Measurements from ENCODE around the gene DOCK3. TPM values are rescaled to one million over a fixed set of nuclear protein-coding genes. Genes with fewer than 3 reads are reported as not detected.

Gene DOCK3
- total and polyA plus RNA-seq, 2 of the 4 experiments (the other 2 are of a cell fraction) = under 0.01 to 0.12 TPM

DNA sequence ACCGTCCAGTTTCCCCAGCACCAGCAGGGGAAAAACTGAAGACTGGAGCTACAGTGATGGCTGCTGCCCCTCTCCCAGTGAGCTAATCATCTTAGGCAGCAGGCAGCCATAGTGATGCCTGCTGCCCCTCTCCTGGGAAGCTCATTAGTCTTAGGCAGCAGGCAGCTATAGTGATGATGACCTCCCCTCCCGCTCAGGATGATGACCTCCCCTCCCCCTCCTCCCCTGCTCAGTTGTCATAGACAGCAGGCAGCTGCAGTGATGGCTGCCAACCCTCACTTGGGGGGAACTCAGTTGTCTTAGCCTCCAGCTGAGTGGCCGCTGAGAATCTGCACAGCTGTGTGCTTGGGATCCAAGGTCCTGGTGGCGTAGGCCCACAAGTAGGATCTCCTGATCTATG is 629.5 kb downstream of the DOCK3 start:
- BruUV-seq (replicated peaks) = no TSS peak
- ATAC-seq (ENCODE audit: low read depth) (no peak), DNase-seq (no peak)
- H3K14ac ChIP-seq (replicated peaks; ENCODE audit: low read depth, low read length) = no peak overlapping the region
- no peak overlapping the region for H3K4me3 ChIP-seq (ENCODE audit: insufficient read depth, low read depth, low read length)
- no peak overlapping the region for H2BK20ac ChIP-seq (ENCODE audit: low read depth, low read length)
- no peak overlapping the region for H2BK5ac ChIP-seq (ENCODE audit: low read depth, low read length, poor library complexity, severe bottlenecking)
- CTCF ChIA-PET = no interaction called here
- H3K4me1 ChIP-seq (ENCODE audit: control insufficient read depth, insufficient read depth, low read length) = no peaks in the 10 kb centered on the region
- no peak overlapping the region for H2AK5ac ChIP-seq (ENCODE audit: low read depth, low read length)
- H3K56ac ChIP-seq (ENCODE audit: extremely low read depth, insufficient read depth, low read length) = no peak overlapping the region
- POLR2A ChIA-PET (ENCODE audit: unreplicated experiment) = no interaction called here
- intact Hi-C loops (cut with micrococcal nuclease) (no loop called here), in situ Hi-C loops (cut with MboI; ENCODE audit: low sequenced_read_pairs) (no loop called here), dilution Hi-C loops (cut with HindIII; ENCODE audit: low sequenced_read_pairs, unreplicated experiment) (no loop called here)
- H4K20me1 ChIP-seq (ENCODE audit: insufficient read depth, low read length) = no peaks in the 10 kb centered on the region
- H2BK15ac ChIP-seq (ENCODE audit: low read depth, low read length) = no peak overlapping the region
- WGBS, 2 experiments (ENCODE audit: extremely low coverage in 2 of 2, insufficient read length in 1 of 2) = no CpG with 5 or more reads among the region's 4 CpGs
- no peaks in the 10 kb centered on the region for H3K79me1 ChIP-seq (ENCODE audit: low read depth in 1 of 2, low read length in 2 of 2)
- H3K18ac ChIP-seq (ENCODE audit: low read depth, low read length) = no peak overlapping the region
- no peaks in the 10 kb centered on the region for H3K9me3 ChIP-seq (ENCODE audit: control insufficient read depth, insufficient read depth, low read length)
- H3K4ac ChIP-seq (ENCODE audit: low read depth, low read length) = no peak overlapping the region
- H4K5ac ChIP-seq (ENCODE audit: low read depth, low read length) = no peak overlapping the region
- no peak overlapping the region for H2AFZ ChIP-seq (replicated peaks; ENCODE audit: low read length, poor library complexity)
- no peaks in the 10 kb centered on the region for H3K36me3 ChIP-seq (ENCODE audit: control insufficient read depth, insufficient read depth, low read length)
- no peak overlapping the region for H3K9ac ChIP-seq (ENCODE audit: low read depth, low read length)
- no peaks in the 10 kb centered on the region; the same call in 1 of the 2 replicates for H3K27me3 ChIP-seq (ENCODE audit: control insufficient read depth, insufficient read depth, low read length)
- no peak overlapping the region for H2BK120ac ChIP-seq (ENCODE audit: low read depth, low read length)
- H4K91ac ChIP-seq (ENCODE audit: insufficient read depth, low read depth, low read length) = no peak overlapping the region
- H2AK9ac ChIP-seq (replicated peaks; ENCODE audit: low read depth, low read length, poor library complexity) = no peak overlapping the region
- no peak overlapping the region for H3K23ac ChIP-seq (ENCODE audit: low read depth, low read length)
- no peak overlapping the region for H4K8ac ChIP-seq (ENCODE audit: low read depth in 2 of 2, low read length in 2 of 2)
- no peak overlapping the region for H3K27ac ChIP-seq (ENCODE audit: insufficient read depth, low read length)
- TF ChIP-seq SMC3 (IDR thresholded peaks at IDR 0.05; ENCODE audit: low read depth, low read length) (no peak), RAD21 (IDR thresholded peaks at IDR 0.05; ENCODE audit: low read length) (no peak)
- TF ChIP-seq, protein P1, sequence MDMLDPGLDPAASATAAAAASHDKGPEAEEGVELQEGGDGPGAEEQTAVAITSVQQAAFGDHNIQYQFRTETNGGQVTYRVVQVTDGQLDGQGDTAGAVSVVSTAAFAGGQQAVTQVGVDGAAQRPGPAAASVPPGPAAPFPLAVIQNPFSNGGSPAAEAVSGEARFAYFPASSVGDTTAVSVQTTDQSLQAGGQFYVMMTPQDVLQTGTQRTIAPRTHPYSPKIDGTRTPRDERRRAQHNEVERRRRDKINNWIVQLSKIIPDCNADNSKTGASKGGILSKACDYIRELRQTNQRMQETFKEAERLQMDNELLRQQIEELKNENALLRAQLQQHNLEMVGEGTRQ (IDR thresholded peaks at IDR 0.05; ENCODE audit: low read depth, low read length) = no peak
- H3K9me1 ChIP-seq (ENCODE audit: insufficient read depth, low read length) = no peaks in the 10 kb centered on the region
- H3K4me2 ChIP-seq (ENCODE audit: low read depth, low read length) = no peak overlapping the region

Data from IMR-90 (cell line).